A549 (cell line): ENCODE data around the gene RANGRF.

ENCODE experiments used
- CHD4 ChIP-seq: fragments of 200-600 bp; sonication (generic); IDR thresholded peaks from 2 replicates; pipeline ENCODE4 v1.6.1; 2016; ENCODE audit warnings: antibody characterized with exemption, mild to moderate bottlenecking, borderline replicate concordance
- EP300 ChIP-seq, 2 experiments: fragments of >200 bp; sonication (Bioruptor Twin); formaldehyde crosslinking; IDR thresholded peaks; 2 replicates in 1 of 2; 3 replicates in 1 of 2; pipeline ENCODE4 v1.6.1; 2016 to 2017
- HOXA7 ChIP-seq: fragments of 250-450 bp; sonication (Bioruptor Pico); IDR thresholded peaks from 2 replicates; pipeline ENCODE4 v1.5.0; 2020; ENCODE audit warnings: mild to moderate bottlenecking, moderate library complexity
- JUN ChIP-seq, 2 experiments: fragments of >200 bp; sonication (Bioruptor Twin); formaldehyde crosslinking; IDR thresholded peaks; 2 replicates in 1 of 2; 3 replicates in 1 of 2; pipeline ENCODE4 v1.6.1; 2016 to 2017
- POLR2A ChIP-seq: IDR thresholded peaks from 2 replicates; pipeline ENCODE4 v1.6.1; 2012; ENCODE audit warnings: mild to moderate bottlenecking, low read length
- RAD21 ChIP-seq, 2 experiments: fragments of >200 bp in 1 of 2; sonication (Bioruptor Twin) in 1 of 2; formaldehyde crosslinking in 1 of 2; IDR thresholded peaks in 1 of 2; conservative IDR thresholded peaks in 1 of 2; 2 replicates in 1 of 2; 3 replicates in 1 of 2; pipeline ENCODE4 v1.6.1; 2012 to 2018; ENCODE audit warnings: inconsistent platforms in 1 of 2
- RCOR1 ChIP-seq: fragments of 150-350 bp; IDR thresholded peaks from 2 replicates; pipeline ENCODE4 v1.6.1; 2014; ENCODE audit warnings: antibody characterized with exemption, low read length, low read depth
- RNF2 ChIP-seq: fragments of 200-600 bp; sonication (generic); IDR thresholded peaks from 2 replicates; pipeline ENCODE4 v1.6.1; 2016; ENCODE audit warnings: low read depth, mild to moderate bottlenecking, antibody characterized with exemption, moderate library complexity, borderline replicate concordance
- ZFP36 ChIP-seq: fragments of 450-650 bp; IDR thresholded peaks from 2 replicates; pipeline ENCODE4 v1.6.1; 2014; ENCODE audit warnings: borderline replicate concordance; ENCODE audit not compliant: partially characterized antibody
- TF ChIP-seq, protein P1 (sequence below): fragments of >200 bp; sonication (Bioruptor Twin); formaldehyde crosslinking; IDR thresholded peaks from 3 replicates; pipeline ENCODE4 v1.5.1; 2016
- TF ChIP-seq, protein P2 (sequence below): fragments of 200-600 bp; sonication (generic); IDR thresholded peaks from 2 replicates; pipeline ENCODE4 v1.6.1; 2016; ENCODE audit warnings: antibody characterized with exemption, mild to moderate bottlenecking, moderate library complexity
- TF ChIP-seq, protein P3 (sequence below): IDR thresholded peaks from 2 replicates; pipeline ENCODE4 v1.6.1; 2012
- TF ChIP-seq, protein P4 (sequence below): fragments of 150-350 bp; IDR thresholded peaks from 2 replicates; pipeline ENCODE4 v1.6.1; 2014; ENCODE audit warnings: low read depth, mild to moderate bottlenecking, low read length
- TF ChIP-seq, protein P5 (sequence below): fragments of 250-450 bp; sonication (Bioruptor Pico); IDR thresholded peaks from 2 replicates; pipeline ENCODE4 v1.5.0; 2021; ENCODE audit warnings: mild to moderate bottlenecking, moderate library complexity, borderline replicate concordance

DNA sequence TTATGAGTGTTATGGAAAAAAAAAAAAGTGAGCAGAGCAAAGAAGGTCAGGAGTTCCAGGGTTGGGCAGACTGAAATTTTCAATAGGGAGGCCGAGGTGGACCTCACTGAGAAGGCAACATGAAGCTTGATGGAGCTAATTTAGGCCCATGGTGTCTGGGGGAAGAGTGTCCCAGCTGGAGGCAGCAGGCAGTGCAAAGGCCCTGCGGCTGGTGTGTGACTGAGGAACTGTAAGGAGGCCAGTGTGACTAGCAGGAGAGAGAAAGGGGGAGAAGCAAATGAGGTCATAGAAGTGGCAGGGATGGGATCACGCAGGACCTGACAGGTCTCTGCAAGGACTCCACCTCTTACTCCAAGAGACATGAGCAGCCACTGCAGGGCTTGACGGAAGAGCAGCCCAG lies 31.8 kb downstream of the RANGRF start:
- TF ChIP-seq, protein P1, sequence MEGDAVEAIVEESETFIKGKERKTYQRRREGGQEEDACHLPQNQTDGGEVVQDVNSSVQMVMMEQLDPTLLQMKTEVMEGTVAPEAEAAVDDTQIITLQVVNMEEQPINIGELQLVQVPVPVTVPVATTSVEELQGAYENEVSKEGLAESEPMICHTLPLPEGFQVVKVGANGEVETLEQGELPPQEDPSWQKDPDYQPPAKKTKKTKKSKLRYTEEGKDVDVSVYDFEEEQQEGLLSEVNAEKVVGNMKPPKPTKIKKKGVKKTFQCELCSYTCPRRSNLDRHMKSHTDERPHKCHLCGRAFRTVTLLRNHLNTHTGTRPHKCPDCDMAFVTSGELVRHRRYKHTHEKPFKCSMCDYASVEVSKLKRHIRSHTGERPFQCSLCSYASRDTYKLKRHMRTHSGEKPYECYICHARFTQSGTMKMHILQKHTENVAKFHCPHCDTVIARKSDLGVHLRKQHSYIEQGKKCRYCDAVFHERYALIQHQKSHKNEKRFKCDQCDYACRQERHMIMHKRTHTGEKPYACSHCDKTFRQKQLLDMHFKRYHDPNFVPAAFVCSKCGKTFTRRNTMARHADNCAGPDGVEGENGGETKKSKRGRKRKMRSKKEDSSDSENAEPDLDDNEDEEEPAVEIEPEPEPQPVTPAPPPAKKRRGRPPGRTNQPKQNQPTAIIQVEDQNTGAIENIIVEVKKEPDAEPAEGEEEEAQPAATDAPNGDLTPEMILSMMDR = no peak
- TF ChIP-seq POLR2A = no peak
- no peak for TF ChIP-seq RAD21 (conservative IDR thresholded peaks at IDR 0.05 in 1 of 2, IDR thresholded peaks at IDR 0.05 in 1 of 2)
- no peak for TF ChIP-seq RNF2
- TF ChIP-seq, protein P2, sequence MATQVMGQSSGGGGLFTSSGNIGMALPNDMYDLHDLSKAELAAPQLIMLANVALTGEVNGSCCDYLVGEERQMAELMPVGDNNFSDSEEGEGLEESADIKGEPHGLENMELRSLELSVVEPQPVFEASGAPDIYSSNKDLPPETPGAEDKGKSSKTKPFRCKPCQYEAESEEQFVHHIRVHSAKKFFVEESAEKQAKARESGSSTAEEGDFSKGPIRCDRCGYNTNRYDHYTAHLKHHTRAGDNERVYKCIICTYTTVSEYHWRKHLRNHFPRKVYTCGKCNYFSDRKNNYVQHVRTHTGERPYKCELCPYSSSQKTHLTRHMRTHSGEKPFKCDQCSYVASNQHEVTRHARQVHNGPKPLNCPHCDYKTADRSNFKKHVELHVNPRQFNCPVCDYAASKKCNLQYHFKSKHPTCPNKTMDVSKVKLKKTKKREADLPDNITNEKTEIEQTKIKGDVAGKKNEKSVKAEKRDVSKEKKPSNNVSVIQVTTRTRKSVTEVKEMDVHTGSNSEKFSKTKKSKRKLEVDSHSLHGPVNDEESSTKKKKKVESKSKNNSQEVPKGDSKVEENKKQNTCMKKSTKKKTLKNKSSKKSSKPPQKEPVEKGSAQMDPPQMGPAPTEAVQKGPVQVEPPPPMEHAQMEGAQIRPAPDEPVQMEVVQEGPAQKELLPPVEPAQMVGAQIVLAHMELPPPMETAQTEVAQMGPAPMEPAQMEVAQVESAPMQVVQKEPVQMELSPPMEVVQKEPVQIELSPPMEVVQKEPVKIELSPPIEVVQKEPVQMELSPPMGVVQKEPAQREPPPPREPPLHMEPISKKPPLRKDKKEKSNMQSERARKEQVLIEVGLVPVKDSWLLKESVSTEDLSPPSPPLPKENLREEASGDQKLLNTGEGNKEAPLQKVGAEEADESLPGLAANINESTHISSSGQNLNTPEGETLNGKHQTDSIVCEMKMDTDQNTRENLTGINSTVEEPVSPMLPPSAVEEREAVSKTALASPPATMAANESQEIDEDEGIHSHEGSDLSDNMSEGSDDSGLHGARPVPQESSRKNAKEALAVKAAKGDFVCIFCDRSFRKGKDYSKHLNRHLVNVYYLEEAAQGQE = no peak
- TF ChIP-seq, protein P3, sequence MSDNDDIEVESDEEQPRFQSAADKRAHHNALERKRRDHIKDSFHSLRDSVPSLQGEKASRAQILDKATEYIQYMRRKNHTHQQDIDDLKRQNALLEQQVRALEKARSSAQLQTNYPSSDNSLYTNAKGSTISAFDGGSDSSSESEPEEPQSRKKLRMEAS = no peak
- TF ChIP-seq, protein P4, sequence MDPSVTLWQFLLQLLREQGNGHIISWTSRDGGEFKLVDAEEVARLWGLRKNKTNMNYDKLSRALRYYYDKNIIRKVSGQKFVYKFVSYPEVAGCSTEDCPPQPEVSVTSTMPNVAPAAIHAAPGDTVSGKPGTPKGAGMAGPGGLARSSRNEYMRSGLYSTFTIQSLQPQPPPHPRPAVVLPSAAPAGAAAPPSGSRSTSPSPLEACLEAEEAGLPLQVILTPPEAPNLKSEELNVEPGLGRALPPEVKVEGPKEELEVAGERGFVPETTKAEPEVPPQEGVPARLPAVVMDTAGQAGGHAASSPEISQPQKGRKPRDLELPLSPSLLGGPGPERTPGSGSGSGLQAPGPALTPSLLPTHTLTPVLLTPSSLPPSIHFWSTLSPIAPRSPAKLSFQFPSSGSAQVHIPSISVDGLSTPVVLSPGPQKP = no peak
- TF ChIP-seq RCOR1 = no peak
- no peak for TF ChIP-seq CHD4
- no peak for TF ChIP-seq ZFP36
- no peak for TF ChIP-seq EP300 (IDR thresholded peaks at IDR 0.05)
- no peak for TF ChIP-seq JUN (IDR thresholded peaks at IDR 0.05)
- no peak for TF ChIP-seq HOXA7 (CRISPR knock-in tag)
- TF ChIP-seq, protein P5, sequence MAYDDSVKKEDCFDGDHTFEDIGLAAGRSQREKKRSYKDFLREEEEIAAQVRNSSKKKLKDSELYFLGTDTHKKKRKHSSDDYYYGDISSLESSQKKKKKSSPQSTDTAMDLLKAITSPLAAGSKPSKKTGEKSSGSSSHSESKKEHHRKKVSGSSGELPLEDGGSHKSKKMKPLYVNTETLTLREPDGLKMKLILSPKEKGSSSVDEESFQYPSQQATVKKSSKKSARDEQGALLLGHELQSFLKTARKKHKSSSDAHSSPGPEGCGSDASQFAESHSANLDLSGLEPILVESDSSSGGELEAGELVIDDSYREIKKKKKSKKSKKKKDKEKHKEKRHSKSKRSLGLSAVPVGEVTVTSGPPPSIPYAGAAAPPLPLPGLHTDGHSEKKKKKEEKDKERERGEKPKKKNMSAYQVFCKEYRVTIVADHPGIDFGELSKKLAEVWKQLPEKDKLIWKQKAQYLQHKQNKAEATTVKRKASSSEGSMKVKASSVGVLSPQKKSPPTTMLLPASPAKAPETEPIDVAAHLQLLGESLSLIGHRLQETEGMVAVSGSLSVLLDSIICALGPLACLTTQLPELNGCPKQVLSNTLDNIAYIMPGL (CRISPR knock-in tag) = no peak
